GM21717 (cell line): ENCODE data around the gene DNAH10.

Experiments used
- ATAC-seq: cut with Tn5 transposase; IDR thresholded peaks from one replicate; pipeline ENCODE4 v1.9.1; 2021; ENCODE audit warnings: mild to moderate bottlenecking, moderate library complexity; ENCODE audit not compliant: unreplicated experiment

The DNAH10 gene

GRCh38 chr12:123836292-123836691, 74.2 kb downstream of the DNAH10 start:
- no peak for ATAC-seq

- no peak for ATAC-seq
Observed at GRCh38 chr12:123839826-123840225, 77.7 kb downstream of the DNAH10 start.

- ATAC-seq = no peak
Observed at GRCh38 chr12:123840765-123841425, 78.8 kb downstream of the DNAH10 start.

- no peak for ATAC-seq
Observed at GRCh38 chr12:123843912-123844748, 82.0 kb downstream of the DNAH10 start.

- no peak for ATAC-seq
Observed at GRCh38 chr12:123845881-123846280, 83.8 kb downstream of the DNAH10 start.

GRCh38 chr12:123846340-123846739, 84.2 kb downstream of the DNAH10 start:
- no peak for ATAC-seq

- ATAC-seq = no peak
Observed at GRCh38 chr12:123847019-123847418, 84.9 kb downstream of the DNAH10 start.

GRCh38 chr12:123847876-123848275, 85.8 kb downstream of the DNAH10 start:
- ATAC-seq = no peak

- ATAC-seq = no peak
Observed at GRCh38 chr12:123849517-123849916, 87.4 kb downstream of the DNAH10 start.

GRCh38 chr12:123850246-123851134, 88.4 kb downstream of the DNAH10 start:
- ATAC-seq = no peak

- ATAC-seq = no peak
Observed at GRCh38 chr12:123853396-123854070, 91.4 kb downstream of the DNAH10 start.

GRCh38 chr12:123854232-123854631, 92.1 kb downstream of the DNAH10 start:
- no peak for ATAC-seq

- ATAC-seq = no peak
Observed at GRCh38 chr12:123854918-123855317, 92.8 kb downstream of the DNAH10 start.

- no peak for ATAC-seq
Observed at GRCh38 chr12:123856681-123857080, 94.6 kb downstream of the DNAH10 start.

- no peak for ATAC-seq
Observed at GRCh38 chr12:123858176-123858575, 96.1 kb downstream of the DNAH10 start.

GRCh38 chr12:123859035-123859434, 96.9 kb downstream of the DNAH10 start:
- ATAC-seq = no peak

GRCh38 chr12:123860377-123860776, 98.3 kb downstream of the DNAH10 start:
- ATAC-seq = no peak

GRCh38 chr12:123861392-123861791, 99.3 kb downstream of the DNAH10 start:
- ATAC-seq = no peak

- ATAC-seq = no peak
Observed at GRCh38 chr12:123867141-123867540, 105.0 kb downstream of the DNAH10 start.

GRCh38 chr12:123868791-123869190, 106.7 kb downstream of the DNAH10 start:
- ATAC-seq = no peak

GRCh38 chr12:123873793-123874192, 111.7 kb downstream of the DNAH10 start:
- no peak for ATAC-seq
